ENCODE data around the gene CFDP1.

CFDP1 gene

DNA sequence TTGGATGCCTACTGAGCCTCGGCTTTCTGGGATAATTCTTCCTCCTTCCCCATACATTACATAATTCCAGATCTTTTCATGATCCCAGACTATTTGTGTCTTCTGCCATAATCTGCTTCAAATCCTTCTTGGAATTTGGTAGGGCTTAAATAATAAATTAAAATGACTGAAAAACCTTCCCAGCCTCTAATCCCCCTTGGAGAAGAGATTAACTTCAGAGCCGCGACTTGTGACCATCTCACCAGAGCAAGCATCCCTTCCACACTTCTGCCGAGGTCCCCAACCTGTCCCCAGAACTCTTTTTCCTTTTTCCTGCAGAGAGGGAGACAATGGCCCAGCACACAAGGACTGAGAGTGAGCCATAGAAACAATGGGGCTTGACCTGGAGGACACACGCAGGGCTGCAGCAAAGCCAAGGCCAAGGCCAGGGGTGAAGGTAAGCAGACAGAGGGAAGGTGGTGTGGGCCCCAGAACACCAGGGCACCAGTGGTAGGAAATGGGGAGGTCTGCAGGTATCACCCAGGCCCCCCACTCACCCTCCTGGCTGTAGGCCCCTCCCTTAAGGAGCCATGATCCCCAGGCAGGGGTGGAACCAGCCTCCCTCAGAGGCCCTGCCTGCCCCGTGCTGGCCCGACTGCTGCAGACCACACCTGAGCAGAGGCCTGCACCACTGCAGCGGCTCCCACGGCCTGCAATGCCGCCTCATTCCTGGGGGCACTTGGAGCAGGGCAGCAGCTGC, 172.3 kb downstream of the CFDP1 start:
- intact Hi-C loops (cut with DNase I; ENCODE audit: low total_unique reads): no loop called here
- no peak overlapping the region for H3K4me3 ChIP-seq
- peak overlapping the region; percentile 95 to 96 for H3K27ac ChIP-seq
- H3K36me3 ChIP-seq: no peaks in the 10 kb centered on the region
- H3K4me1 ChIP-seq: peaks cover 5 to 87% (median 68%) of the 10 kb centered on the region in 4 donors
- DNase-seq: no peak
- H3K9me3 ChIP-seq: no peaks in the 10 kb centered on the region
- H3K27me3 ChIP-seq: no peaks in the 10 kb centered on the region
- TF ChIP-seq, protein P1, sequence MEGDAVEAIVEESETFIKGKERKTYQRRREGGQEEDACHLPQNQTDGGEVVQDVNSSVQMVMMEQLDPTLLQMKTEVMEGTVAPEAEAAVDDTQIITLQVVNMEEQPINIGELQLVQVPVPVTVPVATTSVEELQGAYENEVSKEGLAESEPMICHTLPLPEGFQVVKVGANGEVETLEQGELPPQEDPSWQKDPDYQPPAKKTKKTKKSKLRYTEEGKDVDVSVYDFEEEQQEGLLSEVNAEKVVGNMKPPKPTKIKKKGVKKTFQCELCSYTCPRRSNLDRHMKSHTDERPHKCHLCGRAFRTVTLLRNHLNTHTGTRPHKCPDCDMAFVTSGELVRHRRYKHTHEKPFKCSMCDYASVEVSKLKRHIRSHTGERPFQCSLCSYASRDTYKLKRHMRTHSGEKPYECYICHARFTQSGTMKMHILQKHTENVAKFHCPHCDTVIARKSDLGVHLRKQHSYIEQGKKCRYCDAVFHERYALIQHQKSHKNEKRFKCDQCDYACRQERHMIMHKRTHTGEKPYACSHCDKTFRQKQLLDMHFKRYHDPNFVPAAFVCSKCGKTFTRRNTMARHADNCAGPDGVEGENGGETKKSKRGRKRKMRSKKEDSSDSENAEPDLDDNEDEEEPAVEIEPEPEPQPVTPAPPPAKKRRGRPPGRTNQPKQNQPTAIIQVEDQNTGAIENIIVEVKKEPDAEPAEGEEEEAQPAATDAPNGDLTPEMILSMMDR (IDR thresholded peaks at IDR 0.05): no peak

GRCh38 chr16:75258807-75259141, 174.5 kb downstream of the CFDP1 start:
- intact Hi-C loops (cut with DNase I; ENCODE audit: low total_unique reads): no loop called here
- peaks cover 9 to 98% (median 79%) of the 10 kb centered on the region in 4 donors for H3K4me1 ChIP-seq
- TF ChIP-seq, protein P1 (IDR thresholded peaks at IDR 0.05): no peak
- no peaks in the 10 kb centered on the region for H3K27me3 ChIP-seq
- no peak overlapping the region for H3K4me3 ChIP-seq
- no peak for DNase-seq
- no peaks in the 10 kb centered on the region for H3K9me3 ChIP-seq
- H3K27ac ChIP-seq: peak overlapping the region in 1 of 2 donors; percentile 99
- H3K36me3 ChIP-seq: no peaks in the 10 kb centered on the region

GRCh38 chr16:75257886-75258806, 175.2 kb downstream of the CFDP1 start:
- H3K9me3 ChIP-seq: no peaks in the 10 kb centered on the region
- no peak overlapping the region for H3K4me3 ChIP-seq
- intact Hi-C loops (cut with DNase I; ENCODE audit: low total_unique reads): no loop called here
- peak overlapping the region in 1 of 2 donors; percentile 99 for H3K27ac ChIP-seq
- no peaks in the 10 kb centered on the region for H3K27me3 ChIP-seq
- no peaks in the 10 kb centered on the region for H3K36me3 ChIP-seq
- peaks cover 9 to 98% (median 79%) of the 10 kb centered on the region in 4 donors for H3K4me1 ChIP-seq
- DNase-seq: no peak
- TF ChIP-seq, protein P1 (IDR thresholded peaks at IDR 0.05): no peak

- peaks cover 9 to 98% (median 79%) of the 10 kb centered on the region in 4 donors for H3K4me1 ChIP-seq
- TF ChIP-seq, protein P1 (IDR thresholded peaks at IDR 0.05): no peak
- intact Hi-C loops (cut with DNase I; ENCODE audit: low total_unique reads): no loop called here
- no peaks in the 10 kb centered on the region for H3K27me3 ChIP-seq
- peak in 1 of 2 donors; percentile 72 for DNase-seq
- peak overlapping the region in 1 of 2 donors; percentile 21 for H3K4me3 ChIP-seq
- no peaks in the 10 kb centered on the region for H3K9me3 ChIP-seq
- no peaks in the 10 kb centered on the region for H3K36me3 ChIP-seq
- peak overlapping the region; percentile 93 to 99 for H3K27ac ChIP-seq
These were observed 176.5 kb downstream of the CFDP1 start for GRCh38 chr16:75256696-75257343.

- intact Hi-C loops (cut with DNase I; ENCODE audit: low total_unique reads): no loop called here
- TF ChIP-seq, protein P1 (IDR thresholded peaks at IDR 0.05): no peak
- Histone ChIP-seq H3K27me3 (no peaks in the 10 kb centered on the region), H3K4me3 (peak overlapping the region in 1 of 2 donors; percentile 21), H3K27ac (peak overlapping the region; percentile 93 to 99), H3K9me3 (no peaks in the 10 kb centered on the region), H3K36me3 (no peaks in the 10 kb centered on the region), H3K4me1 (peaks cover 10 to 93% (median 74%) of the 10 kb centered on the region in 4 donors)
- peak; percentile 57 to 87 for DNase-seq
These were observed 177.2 kb downstream of the CFDP1 start for GRCh38 chr16:75256059-75256571.

Data from tibial artery (tissue), 4 donors.